Panc1 (cell line): ENCODE measurements around the gene SMARCAD1. TPM values are rescaled to one million over a fixed set of nuclear protein-coding genes. Genes with fewer than 3 reads are reported as not detected.

Experiments used
- ATAC-seq: fragments of 200-7000 bp; cut with Tn5 transposase; 2 replicates; pipeline ENCODE4 v1.9.1; 2020; ENCODE audit warnings: mild to moderate bottlenecking, moderate library complexity
- BruUV-seq: library from RNA; stranded (reverse); fragments of 400-500 nt; replicated peaks from 2 replicates; lab custom pipeline; 2021; lab: Mats Ljungman, UMichigan
- CTCF ChIA-PET: fragments of 300-600 bp; sonication (Branson Sonifier 250); formaldehyde crosslinking; loops from one replicate; lab custom pipeline; 2022; ENCODE audit warnings: antibody characterized with exemption; lab: Charles Lee
- POLR2A ChIA-PET: fragments of 300-600 bp; sonication (Branson Sonifier 250); formaldehyde crosslinking; loops from one replicate; lab custom pipeline; 2022; ENCODE audit warnings: antibody characterized with exemption; lab: Charles Lee
- DNase-seq: peaks from one replicate; pipeline ENCODE4 v3.0.0-alpha.2; 2010; ENCODE audit warnings: low read depth, low spot score
- H3K27ac ChIP-seq: 2 replicates; pipeline ENCODE4 v1.5.1; 2011; ENCODE audit warnings: mild to moderate bottlenecking, low read length, inconsistent platforms
- H3K27me3 ChIP-seq: fragments of 200-500 bp; sonication (Bioruptor generic); 2 replicates; pipeline ENCODE4 v1.6.0; 2014; ENCODE audit warnings: low read length, inconsistent platforms; ENCODE audit not compliant: control insufficient read depth, insufficient read depth
- H3K36me3 ChIP-seq: fragments of 200-500 bp; sonication (Bioruptor generic); 2 replicates; pipeline ENCODE4 v1.5.1; 2014; ENCODE audit warnings: inconsistent platforms, mild to moderate bottlenecking, low read length, moderate library complexity; ENCODE audit not compliant: control insufficient read depth, insufficient read depth
- H3K4me1 ChIP-seq: 2 replicates; pipeline ENCODE4 v1.5.1; 2011; ENCODE audit warnings: inconsistent platforms, mild to moderate bottlenecking, low read length, moderate library complexity; ENCODE audit not compliant: control insufficient read depth, insufficient read depth
- H3K4me3 ChIP-seq, 2 experiments: 2 replicates each; pipeline ENCODE4 v1.5.1; 2011 to 2012; ENCODE audit warnings: low read depth in 2 of 2, low read length in 2 of 2, mild to moderate bottlenecking in 2 of 2, inconsistent platforms in 1 of 2, moderate library complexity in 1 of 2
- H3K9me3 ChIP-seq: fragments of 200-500 bp; sonication (Bioruptor generic); 2 replicates; pipeline ENCODE4 v1.5.1; 2014; ENCODE audit warnings: low read depth, mild to moderate bottlenecking, inconsistent platforms, low read length, moderate library complexity; ENCODE audit not compliant: control insufficient read depth, insufficient read depth
- POLR2AphosphoS5 ChIP-seq: IDR thresholded peaks from 2 replicates; pipeline ENCODE4 v1.6.1; 2012; ENCODE audit warnings: mild to moderate bottlenecking, low read depth, low read length, moderate library complexity
- TCF7L2 ChIP-seq: IDR thresholded peaks from 2 replicates; pipeline ENCODE4 v1.6.1; 2011; ENCODE audit warnings: mild to moderate bottlenecking, low read depth, low read length, inconsistent platforms
- in situ Hi-C: cut with HindIII; loops from 2 replicates; pipeline ENCODE4 v1.10.0; 2016; ENCODE audit warnings: low sequenced_read_pairs, low pct_unique_long_range_greater_than_20kb
- intact Hi-C: fragments of 100-400 bp; cut with micrococcal nuclease; formaldehyde crosslinking; loops from one replicate; pipeline ENCODE4 v1.10.0; 2022; ENCODE audit not compliant: unreplicated experiment
- total RNA-seq: library from RNA; stranded (reverse); gene quantifications from one replicate; pipeline ENCODE4 v1.2.1, GENCODE V29; 2021; ENCODE audit not compliant: unreplicated experiment
- TF ChIP-seq, protein P1 (sequence below): fragments of 450-650 bp; IDR thresholded peaks from 2 replicates; pipeline ENCODE4 v1.5.1; 2017; ENCODE audit warnings: mild to moderate bottlenecking
- TF ChIP-seq, protein P2 (sequence below), 2 experiments: IDR thresholded peaks; 2 replicates each; pipeline ENCODE4 v1.6.1; 2011 to 2012; ENCODE audit warnings: low read depth in 2 of 2, control low read depth in 1 of 2, low read length in 1 of 2, mild to moderate bottlenecking in 1 of 2, moderate library complexity in 1 of 2; ENCODE audit not compliant: insufficient read depth in 1 of 2

Gene SMARCAD1
- total RNA-seq, 1 experiment from 2014 or later = 20.7 TPM

DNA sequence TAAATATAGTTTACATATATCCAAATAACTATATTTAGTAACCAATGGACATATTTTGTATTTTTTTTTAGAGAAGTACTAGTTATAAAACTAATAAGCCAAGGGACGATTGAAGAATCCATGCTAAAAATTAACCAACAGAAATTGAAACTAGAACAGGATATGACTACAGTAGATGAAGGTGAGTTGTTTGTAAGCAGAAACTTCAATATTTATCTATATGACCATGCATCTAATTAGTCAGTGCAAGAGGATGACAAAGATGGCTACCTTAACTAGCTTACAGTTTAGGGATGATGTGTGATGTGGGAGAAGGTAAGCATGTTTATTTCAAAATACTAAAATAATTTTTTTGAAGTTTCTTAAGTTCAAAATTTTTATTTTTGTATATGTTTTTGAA lies 77.2 kb downstream of the SMARCAD1 start:
- in situ Hi-C loops = no loop called here
- DNase-seq = no peak
- BruUV-seq = no TSS peak

DNA sequence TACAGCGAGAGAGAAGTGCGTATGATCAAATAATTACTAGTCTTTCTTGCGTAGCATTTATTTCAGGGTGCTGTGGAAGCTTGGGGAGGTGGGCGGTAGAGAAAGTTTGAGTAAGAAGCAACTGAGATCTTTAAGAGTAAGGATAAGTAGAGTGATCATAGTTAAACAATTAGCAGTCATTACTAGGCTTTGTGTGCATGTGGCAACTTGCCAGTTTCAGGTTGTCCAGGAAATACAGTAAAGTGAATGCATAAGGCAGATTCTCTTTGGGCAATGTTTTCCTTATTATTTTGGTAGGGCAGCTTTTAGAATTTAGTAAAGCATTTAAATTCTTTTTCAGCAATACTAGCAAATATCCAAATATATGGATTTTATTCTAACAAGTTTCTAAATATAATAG lies 78.0 kb downstream of the SMARCAD1 start:
- POLR2A ChIA-PET = no interaction called here
- BruUV-seq = no TSS peak
- in situ Hi-C loops = no loop called here

More for the DNA sequence above, 77.2 kb downstream of the SMARCAD1 start:
- ChIA-PET CTCF (no interaction called here), POLR2A (no interaction called here)
- Histone ChIP-seq H3K4me1 (no peaks in the 10 kb centered on the region), H3K4me3 (no peak overlapping the region), H3K36me3 (peaks cover 13% of the 10 kb centered on the region; the same call in 1 of the 2 replicates), H3K27ac (no peak overlapping the region), H3K9me3 (no peaks in the 10 kb centered on the region), H3K27me3 (no peaks in the 10 kb centered on the region)
- no peak for ATAC-seq
- TF ChIP-seq, protein P1, sequence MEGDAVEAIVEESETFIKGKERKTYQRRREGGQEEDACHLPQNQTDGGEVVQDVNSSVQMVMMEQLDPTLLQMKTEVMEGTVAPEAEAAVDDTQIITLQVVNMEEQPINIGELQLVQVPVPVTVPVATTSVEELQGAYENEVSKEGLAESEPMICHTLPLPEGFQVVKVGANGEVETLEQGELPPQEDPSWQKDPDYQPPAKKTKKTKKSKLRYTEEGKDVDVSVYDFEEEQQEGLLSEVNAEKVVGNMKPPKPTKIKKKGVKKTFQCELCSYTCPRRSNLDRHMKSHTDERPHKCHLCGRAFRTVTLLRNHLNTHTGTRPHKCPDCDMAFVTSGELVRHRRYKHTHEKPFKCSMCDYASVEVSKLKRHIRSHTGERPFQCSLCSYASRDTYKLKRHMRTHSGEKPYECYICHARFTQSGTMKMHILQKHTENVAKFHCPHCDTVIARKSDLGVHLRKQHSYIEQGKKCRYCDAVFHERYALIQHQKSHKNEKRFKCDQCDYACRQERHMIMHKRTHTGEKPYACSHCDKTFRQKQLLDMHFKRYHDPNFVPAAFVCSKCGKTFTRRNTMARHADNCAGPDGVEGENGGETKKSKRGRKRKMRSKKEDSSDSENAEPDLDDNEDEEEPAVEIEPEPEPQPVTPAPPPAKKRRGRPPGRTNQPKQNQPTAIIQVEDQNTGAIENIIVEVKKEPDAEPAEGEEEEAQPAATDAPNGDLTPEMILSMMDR = no peak
- TF ChIP-seq POLR2AphosphoS5 (no peak), TCF7L2 (no peak)
- TF ChIP-seq, protein P2, sequence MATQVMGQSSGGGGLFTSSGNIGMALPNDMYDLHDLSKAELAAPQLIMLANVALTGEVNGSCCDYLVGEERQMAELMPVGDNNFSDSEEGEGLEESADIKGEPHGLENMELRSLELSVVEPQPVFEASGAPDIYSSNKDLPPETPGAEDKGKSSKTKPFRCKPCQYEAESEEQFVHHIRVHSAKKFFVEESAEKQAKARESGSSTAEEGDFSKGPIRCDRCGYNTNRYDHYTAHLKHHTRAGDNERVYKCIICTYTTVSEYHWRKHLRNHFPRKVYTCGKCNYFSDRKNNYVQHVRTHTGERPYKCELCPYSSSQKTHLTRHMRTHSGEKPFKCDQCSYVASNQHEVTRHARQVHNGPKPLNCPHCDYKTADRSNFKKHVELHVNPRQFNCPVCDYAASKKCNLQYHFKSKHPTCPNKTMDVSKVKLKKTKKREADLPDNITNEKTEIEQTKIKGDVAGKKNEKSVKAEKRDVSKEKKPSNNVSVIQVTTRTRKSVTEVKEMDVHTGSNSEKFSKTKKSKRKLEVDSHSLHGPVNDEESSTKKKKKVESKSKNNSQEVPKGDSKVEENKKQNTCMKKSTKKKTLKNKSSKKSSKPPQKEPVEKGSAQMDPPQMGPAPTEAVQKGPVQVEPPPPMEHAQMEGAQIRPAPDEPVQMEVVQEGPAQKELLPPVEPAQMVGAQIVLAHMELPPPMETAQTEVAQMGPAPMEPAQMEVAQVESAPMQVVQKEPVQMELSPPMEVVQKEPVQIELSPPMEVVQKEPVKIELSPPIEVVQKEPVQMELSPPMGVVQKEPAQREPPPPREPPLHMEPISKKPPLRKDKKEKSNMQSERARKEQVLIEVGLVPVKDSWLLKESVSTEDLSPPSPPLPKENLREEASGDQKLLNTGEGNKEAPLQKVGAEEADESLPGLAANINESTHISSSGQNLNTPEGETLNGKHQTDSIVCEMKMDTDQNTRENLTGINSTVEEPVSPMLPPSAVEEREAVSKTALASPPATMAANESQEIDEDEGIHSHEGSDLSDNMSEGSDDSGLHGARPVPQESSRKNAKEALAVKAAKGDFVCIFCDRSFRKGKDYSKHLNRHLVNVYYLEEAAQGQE (IDR thresholded peaks at IDR 0.05; ENCODE audit: insufficient read depth in 1 of 2, low read depth in 2 of 2, low read length in 1 of 2) = no peak
- intact Hi-C loops = no loop called here

More for the DNA sequence above, 78.0 kb downstream of the SMARCAD1 start:
- Histone ChIP-seq H3K27me3 (no peaks in the 10 kb centered on the region), H3K4me1 (no peaks in the 10 kb centered on the region), H3K4me3 (no peak overlapping the region), H3K9me3 (no peaks in the 10 kb centered on the region), H3K36me3 (peaks cover 9% of the 10 kb centered on the region; the same call in 1 of the 2 replicates), H3K27ac (no peak overlapping the region)
- DNase-seq = no peak
- CTCF ChIA-PET = no interaction called here
- TF ChIP-seq, protein P2 (IDR thresholded peaks at IDR 0.05; ENCODE audit: insufficient read depth in 1 of 2, low read depth in 2 of 2, low read length in 1 of 2) = no peak
- TF ChIP-seq TCF7L2 = no peak
- TF ChIP-seq, protein P1 = no peak
- ATAC-seq = no peak
- intact Hi-C loops = no loop called here
